NCI-H2107 treated with DMSO at 0.1 percent for 48 hours (cell line): Measurements from ENCODE around the gene KRT222.

Experiments
- DNase-seq: peaks from one replicate; lab custom pipeline; 2025; ENCODE audit not compliant: unreplicated experiment; lab: John Stamatoyannopoulos, UW

The KRT222 gene

GRCh38 chr17:40615841-40616476 is 49.0 kb downstream of the KRT222 start:
- no peak for DNase-seq

- peak; percentile 34 for DNase-seq
Observed at GRCh38 chr17:40615068-40615840, 49.7 kb downstream of the KRT222 start.

GRCh38 chr17:40614431-40615067 is 50.4 kb downstream of the KRT222 start:
- DNase-seq, result no peak

- no peak for DNase-seq
Observed at GRCh38 chr17:40613467-40614154, 51.4 kb downstream of the KRT222 start.

GRCh38 chr17:40612599-40613244 is 52.3 kb downstream of the KRT222 start:
- DNase-seq, result no peak

- DNase-seq, result no peak
Observed at GRCh38 chr17:40611840-40612474, 53.0 kb downstream of the KRT222 start.

GRCh38 chr17:40610359-40610758 is 54.6 kb downstream of the KRT222 start:
- no peak for DNase-seq

- no peak for DNase-seq
Observed at GRCh38 chr17:40608061-40608581, 56.9 kb downstream of the KRT222 start.

GRCh38 chr17:40607641-40608040 is 57.3 kb downstream of the KRT222 start:
- DNase-seq, result no peak

- DNase-seq, result no peak
Observed at GRCh38 chr17:40606548-40607353, 58.2 kb downstream of the KRT222 start.

GRCh38 chr17:40605306-40605705 is 59.7 kb downstream of the KRT222 start:
- DNase-seq, result no peak
